WTC11 (cell line): Measurements from ENCODE around the gene ORAI2. TPM values are rescaled to one million over a fixed set of nuclear protein-coding genes. Genes with fewer than 3 reads are reported as not detected.

Source experiments
- ATAC-seq: fragments of 200-7000 bp; cut with Tn5 transposase; 2 replicates; pipeline ENCODE4 v1.10.0; 2021; ENCODE audit warnings: mild to moderate bottlenecking, moderate library complexity
- CTCF ChIA-PET: fragments of 300-600 bp; sonication (Branson Sonifier 250); formaldehyde crosslinking; loops from one replicate; lab custom pipeline; 2021; ENCODE audit warnings: antibody characterized with exemption; lab: Charles Lee
- POLR2A ChIA-PET: fragments of 350-600 bp; sonication (Branson Sonifier 250); formaldehyde crosslinking; loops from one replicate; lab custom pipeline; 2021; ENCODE audit warnings: antibody characterized with exemption; lab: Charles Lee
- DNase-seq: peaks from one replicate; pipeline ENCODE4 v3.0.0; 2021; ENCODE audit warnings: low spot score
- H3K27ac Mint-ChIP-seq: 2 replicates; pipeline ENCODE4 v1.8.0; 2021; ENCODE audit warnings: mixed read lengths
- H3K27me3 Mint-ChIP-seq: 2 replicates; pipeline ENCODE4 v1.8.0; 2021; ENCODE audit warnings: low read depth, mild to moderate bottlenecking, moderate library complexity, mixed read lengths
- H3K36me3 Mint-ChIP-seq: 2 replicates; pipeline ENCODE4 v1.8.0; 2021; ENCODE audit warnings: mixed read lengths
- H3K4me1 Mint-ChIP-seq: 2 replicates; pipeline ENCODE4 v1.8.0; 2022; ENCODE audit warnings: mixed read lengths
- H3K4me3 Mint-ChIP-seq: 2 replicates; pipeline ENCODE4 v1.8.0; 2021; ENCODE audit warnings: mild to moderate bottlenecking, moderate library complexity, mixed read lengths
- H3K9me3 Mint-ChIP-seq: 2 replicates; pipeline ENCODE4 v1.8.0; 2021; ENCODE audit warnings: mixed read lengths
- ARID4B ChIP-seq: sonication (generic); formaldehyde crosslinking; IDR thresholded peaks from 2 replicates; pipeline ENCODE4 v1.8.0; 2023; ENCODE audit warnings: missing genetic modification reagents, mild to moderate bottlenecking, borderline replicate concordance
- ATF1 ChIP-seq: sonication (generic); formaldehyde crosslinking; IDR thresholded peaks from 2 replicates; pipeline ENCODE4 v1.8.1; 2023; ENCODE audit warnings: mild to moderate bottlenecking, moderate library complexity, missing genetic modification reagents
- CREM ChIP-seq: sonication (generic); formaldehyde crosslinking; IDR thresholded peaks from 2 replicates; pipeline ENCODE4 v1.8.1; 2022; ENCODE audit warnings: mild to moderate bottlenecking, missing genetic modification reagents, moderate library complexity
- GRHL2 ChIP-seq: fragments of 250-450 bp; sonication (Bioruptor Pico); IDR thresholded peaks from 2 replicates; pipeline ENCODE4 v1.8.0; 2022; ENCODE audit warnings: mild to moderate bottlenecking, moderate library complexity; ENCODE audit not compliant: insufficient replicate concordance, severe bottlenecking
- HMGA2 ChIP-seq: fragments of 250-450 bp; sonication (Bioruptor Pico); IDR thresholded peaks from 2 replicates; pipeline ENCODE4 v1.4.0; 2021; ENCODE audit warnings: mild to moderate bottlenecking, moderate library complexity
- JAZF1 ChIP-seq: fragments of 250-450 bp; sonication (Bioruptor Pico); IDR thresholded peaks from 2 replicates; pipeline ENCODE4 v1.9.0; 2021; ENCODE audit warnings: moderate library complexity, mild to moderate bottlenecking, inconsistent platforms
- KAT7 ChIP-seq: sonication (generic); formaldehyde crosslinking; IDR thresholded peaks from 2 replicates; pipeline ENCODE4 v1.8.1; 2023; ENCODE audit warnings: missing genetic modification reagents, mild to moderate bottlenecking, borderline replicate concordance
- NR1H2 ChIP-seq: sonication (generic); formaldehyde crosslinking; IDR thresholded peaks from 2 replicates; pipeline ENCODE4 v1.9.0; 2021; ENCODE audit warnings: mild to moderate bottlenecking, moderate library complexity, missing genetic modification reagents
- PREB ChIP-seq: sonication (generic); formaldehyde crosslinking; IDR thresholded peaks from 2 replicates; pipeline ENCODE4 v1.8.1; 2022; ENCODE audit warnings: mild to moderate bottlenecking, missing genetic modification reagents, moderate library complexity, borderline replicate concordance
- SP1 ChIP-seq: sonication (generic); formaldehyde crosslinking; conservative IDR thresholded peaks from 2 replicates; pipeline ENCODE4 v1.8.1; 2022; ENCODE audit warnings: missing genetic modification reagents
- STAT6 ChIP-seq: sonication (generic); formaldehyde crosslinking; conservative IDR thresholded peaks from 2 replicates; pipeline ENCODE4 v1.8.1; 2023; ENCODE audit warnings: mild to moderate bottlenecking, low read depth, missing genetic modification reagents, moderate library complexity
- TEAD1 ChIP-seq: sonication (generic); formaldehyde crosslinking; IDR thresholded peaks from 2 replicates; pipeline ENCODE4 v1.8.0; 2022; ENCODE audit warnings: mild to moderate bottlenecking, missing genetic modification reagents
- TP53 ChIP-seq: sonication (generic); formaldehyde crosslinking; IDR thresholded peaks from 2 replicates; pipeline ENCODE4 v1.8.1; 2023; ENCODE audit warnings: mild to moderate bottlenecking, missing genetic modification reagents
- ZMAT4 ChIP-seq: fragments of 250-450 bp; sonication (Bioruptor Pico); IDR thresholded peaks from 2 replicates; pipeline ENCODE4 v1.9.0; 2021; ENCODE audit warnings: mild to moderate bottlenecking
- ZNF121 ChIP-seq: sonication (generic); formaldehyde crosslinking; IDR thresholded peaks from 2 replicates; pipeline ENCODE4 v1.8.0; 2023; ENCODE audit warnings: missing genetic modification reagents
- ZNF232 ChIP-seq: sonication (generic); formaldehyde crosslinking; IDR thresholded peaks from 2 replicates; pipeline ENCODE4 v1.8.0; 2022; ENCODE audit warnings: mild to moderate bottlenecking, missing genetic modification reagents
- ZNF281 ChIP-seq: sonication (generic); formaldehyde crosslinking; IDR thresholded peaks from 2 replicates; pipeline ENCODE4 v1.8.0; 2023; ENCODE audit warnings: mild to moderate bottlenecking, missing genetic modification reagents
- ZNF396 ChIP-seq: fragments of 250-450 bp; sonication (Bioruptor Pico); IDR thresholded peaks from 2 replicates; pipeline ENCODE4 v1.8.0; 2021; ENCODE audit warnings: mild to moderate bottlenecking, moderate library complexity, borderline replicate concordance
- ZNF512 ChIP-seq: sonication (generic); formaldehyde crosslinking; IDR thresholded peaks from 2 replicates; pipeline ENCODE4 v1.8.1; 2022; ENCODE audit warnings: missing genetic modification reagents, borderline replicate concordance
- total RNA-seq: library from RNA; stranded (reverse); gene quantifications from 3 replicates; pipeline ENCODE4 v1.2.3, GENCODE V29; 2021

ORAI2 gene
- total RNA-seq, 1 experiment from 2014 or later, result 22.2 TPM

- TF ChIP-seq STAT6 (CRISPR knock-in tag), result no peak
- TF ChIP-seq JAZF1, result no peak
- no peak for TF ChIP-seq ARID4B (CRISPR knock-in tag)
- TF ChIP-seq ZNF121 (CRISPR knock-in tag), result no peak
- no peak for TF ChIP-seq KAT7 (CRISPR knock-in tag)
- TF ChIP-seq ZNF512 (CRISPR knock-in tag), result no peak
- no peak for TF ChIP-seq NR1H2 (CRISPR knock-in tag)
- no peak for TF ChIP-seq PREB (CRISPR knock-in tag)
- TF ChIP-seq TP53 (CRISPR knock-in tag), result no peak
Measured at GRCh38 chr7:102400360-102400759, 33.0 kb upstream of the ORAI2 start (continued).

- ATAC-seq (no peak), DNase-seq (no peak)
- no peaks in the 10 kb centered on the region for H3K4me1 Mint-ChIP-seq
- no peak overlapping the region for H3K27ac Mint-ChIP-seq
- no peaks in the 10 kb centered on the region for H3K9me3 Mint-ChIP-seq
- H3K4me3 Mint-ChIP-seq, result no peak overlapping the region
- ChIA-PET CTCF (interaction anchor here (1.4 to 2.1 kb wide), 6 partner anchors 9 to 64 kb away, joined by 4 to 21 read pairs (median 8); partner anchors contain the start of gene ORAI2), POLR2A (no interaction called here)
- no peaks in the 10 kb centered on the region for H3K27me3 Mint-ChIP-seq
- TF ChIP-seq SP1 (CRISPR knock-in tag) (no peak), NR1H2 (CRISPR knock-in tag) (no peak), GRHL2 (CRISPR knock-in tag) (no peak), TEAD1 (CRISPR knock-in tag) (no peak), ZNF121 (CRISPR knock-in tag) (no peak), ZNF281 (CRISPR knock-in tag) (no peak), ZNF232 (no peak), ZNF396 (CRISPR knock-in tag) (no peak), ATF1 (CRISPR knock-in tag) (no peak), CREM (no peak), HMGA2 (CRISPR knock-in tag) (no peak), ZMAT4 (no peak)
- H3K36me3 Mint-ChIP-seq, result peaks cover 66% of the 10 kb centered on the region
Measured at GRCh38 chr7:102403563-102403962, 29.8 kb upstream of the ORAI2 start.
